Panc1 (cell line): Measurements from ENCODE around the gene PC.

ENCODE experiments used
- CTCF ChIP-seq: fragments of 450-650 bp; IDR thresholded peaks from 2 replicates; pipeline ENCODE4 v1.5.1; 2017; ENCODE audit warnings: mild to moderate bottlenecking
- POLR2AphosphoS5 ChIP-seq: IDR thresholded peaks from 2 replicates; pipeline ENCODE4 v1.6.1; 2012; ENCODE audit warnings: mild to moderate bottlenecking, low read depth, low read length, moderate library complexity
- REST ChIP-seq, 2 experiments: IDR thresholded peaks; 2 replicates each; pipeline ENCODE4 v1.6.1; 2011 to 2012; ENCODE audit warnings: low read depth in 2 of 2, control low read depth in 1 of 2, low read length in 1 of 2, mild to moderate bottlenecking in 1 of 2, moderate library complexity in 1 of 2; ENCODE audit not compliant: insufficient read depth in 1 of 2

- TF ChIP-seq CTCF, result no peak
- TF ChIP-seq POLR2AphosphoS5, result no peak
- TF ChIP-seq REST (IDR thresholded peaks at IDR 0.05; ENCODE audit: insufficient read depth in 1 of 2, low read depth in 2 of 2, low read length in 1 of 2), result no peak
Observed at GRCh38 chr11:66920978-66921784, 37.0 kb downstream of the PC start.
